CD4-positive, alpha-beta T cell (primary cell): Measurements from ENCODE around the gene ALK. TPM values are rescaled to one million over a fixed set of nuclear protein-coding genes. Genes with fewer than 3 reads are reported as not detected.

Experiments
- ATAC-seq: fragments of 200-7000 bp; cut with Tn5 transposase; one replicate; pipeline ENCODE4 v1.10.0; 2022; ENCODE audit warnings: mild to moderate bottlenecking; ENCODE audit not compliant: poor library complexity
- CTCF ChIA-PET: fragments of 350-600 bp; sonication (Branson Sonifier 250); formaldehyde crosslinking; loops from one replicate; lab custom pipeline; 2021; ENCODE audit warnings: antibody characterized with exemption, inconsistent platforms; lab: Charles Lee
- POLR2A ChIA-PET: fragments of 350-600 bp; sonication (Branson Sonifier 250); formaldehyde crosslinking; loops from one replicate; lab custom pipeline; 2021; ENCODE audit warnings: antibody characterized with exemption, inconsistent platforms; lab: Charles Lee
- DNase-seq, 14 experiments: peaks; one replicate each; pipeline ENCODE4 v3.0.0-alpha.2; 2013 to 2020; ENCODE audit warnings: mixed read lengths in 2 of 14
- H3K27ac ChIP-seq, 2 donors: one replicate each; pipeline versions ENCODE4 v1.5.1 to v1.7.0; 2013; ENCODE audit warnings: low read length in 2 of 2, low read depth in 1 of 2, mild to moderate bottlenecking in 1 of 2
- H3K27me3 ChIP-seq, 2 experiments: 1 replicate in 1 of 2; 2 replicates in 1 of 2; pipeline versions ENCODE4 v1.6.1 to v1.7.0; 2013; ENCODE audit warnings: low read length in 2 of 2, control low read depth in 1 of 2, mild to moderate bottlenecking in 1 of 2, moderate library complexity in 1 of 2; ENCODE audit not compliant: insufficient read depth in 2 of 2, control insufficient read depth in 1 of 2
- H3K36me3 ChIP-seq: one replicate; pipeline ENCODE4 v1.6.1; 2013; ENCODE audit warnings: low read length, control low read depth; ENCODE audit not compliant: insufficient read depth
- H3K4me1 ChIP-seq: one replicate; pipeline ENCODE4 v1.6.1; 2013; ENCODE audit warnings: low read length, control low read depth; ENCODE audit not compliant: insufficient read depth
- H3K4me3 ChIP-seq: one replicate; pipeline ENCODE4 v1.5.1; 2013; ENCODE audit warnings: mild to moderate bottlenecking, low read length, moderate library complexity
- H3K9me3 ChIP-seq, 2 experiments: 1 replicate in 1 of 2; 2 replicates in 1 of 2; pipeline versions ENCODE4 v1.6.1 to v1.7.0; 2013; ENCODE audit warnings: low read length in 2 of 2, mild to moderate bottlenecking in 2 of 2, control low read depth in 1 of 2, moderate library complexity in 1 of 2; ENCODE audit not compliant: control insufficient read depth in 1 of 2, insufficient read depth in 1 of 2
- H3K27ac Mint-ChIP-seq: one replicate; pipeline ENCODE4 v1.8.0; 2020; ENCODE audit warnings: mixed read lengths
- H3K27me3 Mint-ChIP-seq: one replicate; pipeline ENCODE4 v1.8.0; 2021; ENCODE audit warnings: mixed read lengths
- H3K36me3 Mint-ChIP-seq: one replicate; pipeline ENCODE4 v1.8.0; 2021; ENCODE audit warnings: low read depth, mixed read lengths
- H3K4me1 Mint-ChIP-seq: one replicate; pipeline ENCODE4 v1.8.0; 2021; ENCODE audit warnings: low read depth, mixed read lengths
- H3K4me3 Mint-ChIP-seq: one replicate; pipeline ENCODE4 v1.8.0; 2020; ENCODE audit warnings: mild to moderate bottlenecking, mixed read lengths
- H3K9me3 Mint-ChIP-seq: one replicate; pipeline ENCODE4 v1.8.0; 2020; ENCODE audit warnings: mixed read lengths
- intact Hi-C, 2 experiments: fragments of 100-400 bp; cut with DNase I in 1 of 2; cut with micrococcal nuclease in 1 of 2; formaldehyde crosslinking; loops; one replicate each; pipeline versions ENCODE4 v1.15.1 to v1.9.0; 2023 to 2025; cut with DNase I, micrococcal nuclease
- total RNA-seq, 174 experiments: library from RNA in 2 of 174; stranded (reverse) in 2 of 174; gene quantifications; one replicate each; pipeline ENCODE4 v1.2.3 and lab custom pipeline; 2021 to 2026
- TF ChIP-seq, protein P1 (sequence below): fragments of 200-600 bp; IDR thresholded peaks from one replicate; pipeline ENCODE4 v1.8.0; 2022; ENCODE audit warnings: antibody characterized with exemption, mild to moderate bottlenecking

Gene ALK
- total RNA-seq, 2 experiments from 2014 or later: not detected

DNA sequence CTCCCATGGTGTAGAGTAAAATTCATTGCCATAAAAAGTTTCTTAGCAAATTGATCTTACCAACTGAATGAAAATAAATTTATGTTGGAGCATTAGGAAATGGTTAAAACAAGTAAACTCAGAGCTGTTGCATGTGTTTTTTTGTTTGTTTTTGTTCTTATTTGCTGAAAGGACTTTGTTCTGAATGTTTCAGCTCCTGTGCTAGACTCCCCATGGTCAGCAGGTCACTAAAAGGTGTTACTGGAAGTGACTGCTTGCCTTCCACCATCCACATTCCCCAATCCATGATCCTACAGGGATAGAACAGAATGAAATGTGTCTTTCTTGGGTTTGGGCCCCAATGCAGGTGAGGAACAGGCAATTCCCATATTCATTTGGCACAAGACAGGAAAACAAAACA lies 101.8 kb downstream of the ALK start:
- no peak overlapping the region for H3K4me3 Mint-ChIP-seq
- POLR2A ChIA-PET: no interaction called here

DNA sequence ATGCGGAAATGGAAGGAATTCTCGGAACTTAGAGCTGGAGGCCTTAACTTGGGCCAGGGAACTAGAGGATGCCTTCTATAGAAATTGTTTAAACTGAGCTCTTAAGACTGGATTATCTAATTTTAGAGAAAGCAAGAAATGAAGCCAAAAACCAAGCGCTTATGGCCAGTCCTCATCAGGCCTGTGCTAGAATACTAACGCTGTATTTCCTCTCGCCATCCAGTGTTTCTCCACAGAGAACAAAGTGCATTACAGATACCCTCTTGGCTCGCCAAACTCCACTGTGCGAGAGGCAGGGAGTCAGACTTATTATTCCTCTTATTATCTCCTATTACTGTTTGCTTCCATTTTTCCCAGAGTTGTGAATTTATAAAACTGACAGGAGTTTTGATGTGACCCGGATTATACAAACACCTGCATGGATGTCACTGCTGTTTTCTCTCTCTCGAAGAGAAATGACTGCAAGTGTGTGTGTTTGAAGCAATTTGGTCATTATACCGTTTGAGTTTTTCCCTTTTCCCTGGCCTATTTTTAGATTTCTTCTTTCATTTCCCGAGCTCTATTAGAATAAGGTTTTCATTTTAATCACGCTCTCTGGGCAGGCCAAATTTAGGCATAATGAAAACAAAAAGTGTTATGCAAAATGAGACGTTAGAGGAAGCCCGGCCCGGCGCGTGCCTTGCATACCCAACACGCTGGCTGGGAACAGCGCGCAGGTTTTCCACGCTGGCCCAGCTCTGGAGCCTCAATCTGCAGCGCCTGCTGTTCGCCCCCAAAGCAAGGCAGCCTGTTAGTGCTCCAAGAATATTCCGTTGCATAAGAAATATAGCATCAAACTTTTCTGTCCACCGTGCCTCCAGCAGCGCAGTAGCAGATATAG lies 103.3 kb downstream of the ALK start:
- ATAC-seq (no peak), DNase-seq (no peak)
- Mint-ChIP-seq H3K36me3 (no peaks in the 10 kb centered on the region), H3K9me3 (no peaks in the 10 kb centered on the region), H3K4me1 (no peaks in the 10 kb centered on the region), H3K27ac (no peak overlapping the region), H3K27me3 (peaks cover 12% of the 10 kb centered on the region), H3K4me3 (no peak overlapping the region)
- intact Hi-C loops: no loop called here
- peaks cover 0 to 3% of the 10 kb centered on the region in 2 experiments for H3K27me3 ChIP-seq
- no peaks in the 10 kb centered on the region for H3K4me1 ChIP-seq
- no peaks in the 10 kb centered on the region for H3K9me3 ChIP-seq
- H3K27ac ChIP-seq: no peak overlapping the region
- ChIA-PET POLR2A (no interaction called here), CTCF (no interaction called here)
- no peak overlapping the region for H3K4me3 ChIP-seq
- TF ChIP-seq, protein P1, sequence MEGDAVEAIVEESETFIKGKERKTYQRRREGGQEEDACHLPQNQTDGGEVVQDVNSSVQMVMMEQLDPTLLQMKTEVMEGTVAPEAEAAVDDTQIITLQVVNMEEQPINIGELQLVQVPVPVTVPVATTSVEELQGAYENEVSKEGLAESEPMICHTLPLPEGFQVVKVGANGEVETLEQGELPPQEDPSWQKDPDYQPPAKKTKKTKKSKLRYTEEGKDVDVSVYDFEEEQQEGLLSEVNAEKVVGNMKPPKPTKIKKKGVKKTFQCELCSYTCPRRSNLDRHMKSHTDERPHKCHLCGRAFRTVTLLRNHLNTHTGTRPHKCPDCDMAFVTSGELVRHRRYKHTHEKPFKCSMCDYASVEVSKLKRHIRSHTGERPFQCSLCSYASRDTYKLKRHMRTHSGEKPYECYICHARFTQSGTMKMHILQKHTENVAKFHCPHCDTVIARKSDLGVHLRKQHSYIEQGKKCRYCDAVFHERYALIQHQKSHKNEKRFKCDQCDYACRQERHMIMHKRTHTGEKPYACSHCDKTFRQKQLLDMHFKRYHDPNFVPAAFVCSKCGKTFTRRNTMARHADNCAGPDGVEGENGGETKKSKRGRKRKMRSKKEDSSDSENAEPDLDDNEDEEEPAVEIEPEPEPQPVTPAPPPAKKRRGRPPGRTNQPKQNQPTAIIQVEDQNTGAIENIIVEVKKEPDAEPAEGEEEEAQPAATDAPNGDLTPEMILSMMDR: no peak
- H3K36me3 ChIP-seq: no peaks in the 10 kb centered on the region

More for the DNA sequence above, 101.8 kb downstream of the ALK start:
- Mint-ChIP-seq H3K27me3 (peaks cover 11% of the 10 kb centered on the region), H3K4me1 (no peaks in the 10 kb centered on the region), H3K9me3 (no peaks in the 10 kb centered on the region), H3K27ac (no peak overlapping the region), H3K36me3 (no peaks in the 10 kb centered on the region)
- Histone ChIP-seq H3K27ac (no peak overlapping the region), H3K27me3 (peaks cover 0 to 2% of the 10 kb centered on the region in 2 experiments), H3K4me1 (no peaks in the 10 kb centered on the region), H3K9me3 (no peaks in the 10 kb centered on the region), H3K36me3 (no peaks in the 10 kb centered on the region), H3K4me3 (no peak overlapping the region)
- intact Hi-C loops: no loop called here
- ATAC-seq (no peak), DNase-seq (no peak)
- TF ChIP-seq, protein P1: no peak
- CTCF ChIA-PET: no interaction called here

DNA sequence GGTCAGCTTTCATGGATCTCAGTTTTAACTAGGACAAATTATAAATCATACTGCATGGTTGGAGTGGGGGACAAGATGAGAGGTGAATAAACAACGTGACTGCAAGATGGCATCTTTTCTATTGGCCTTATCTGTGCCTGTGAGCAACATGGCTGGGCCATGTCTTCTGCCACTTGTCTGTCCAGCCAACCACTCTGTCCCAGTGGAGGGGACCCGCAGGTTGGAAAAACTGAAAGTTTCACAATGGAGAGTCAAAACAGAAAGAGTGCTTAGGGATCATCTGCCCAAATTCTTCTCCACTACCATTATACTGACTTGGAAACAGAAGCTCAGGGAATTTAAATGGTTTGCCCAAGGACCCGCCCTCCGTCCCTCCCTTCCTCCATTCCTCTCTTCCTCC lies 104.1 kb downstream of the ALK start:
- Histone ChIP-seq H3K9me3 (no peaks in the 10 kb centered on the region), H3K4me1 (no peaks in the 10 kb centered on the region), H3K27ac (no peak overlapping the region), H3K4me3 (no peak overlapping the region), H3K36me3 (no peaks in the 10 kb centered on the region), H3K27me3 (peaks cover 0 to 5% of the 10 kb centered on the region in 2 experiments)
- Mint-ChIP-seq H3K4me1 (no peaks in the 10 kb centered on the region), H3K4me3 (no peak overlapping the region), H3K27ac (no peak overlapping the region), H3K36me3 (no peaks in the 10 kb centered on the region), H3K9me3 (no peaks in the 10 kb centered on the region), H3K27me3 (peaks cover 5% of the 10 kb centered on the region)
- intact Hi-C loops: no loop called here
- POLR2A ChIA-PET: no interaction called here
- ATAC-seq (no peak), DNase-seq (no peak)
- CTCF ChIA-PET: no interaction called here
- TF ChIP-seq, protein P1: no peak
